ENCODE results near the gene BMERB1. TPM values are rescaled to one million over a fixed set of nuclear protein-coding genes. Genes with fewer than 3 reads are reported as not detected.
"Not testable (repeated sequence)": the region's sequence is repeated elsewhere in the genome, so short reads cannot be mapped to it uniquely, and the experiment has no call there.

Gene BMERB1
- polyA plus RNA-seq, 1 of the 3 experiments (the other 2 are of a cell fraction): 33.9 TPM

GRCh38 chr16:15404792-15405191 is 29.6 kb upstream of the BMERB1 start:
- Histone ChIP-seq H2AFZ (ENCODE audit: low read depth) (no peak overlapping the region), H3K79me2 (ENCODE audit: insufficient read depth) (no peaks in the 10 kb centered on the region), H3K4me3 (ENCODE audit: low read depth in 2 of 2, low read length in 1 of 2) (no peak overlapping the region), H3K9ac (no peak overlapping the region), H3K9me3 (no peaks in the 10 kb centered on the region), H3K27me3 (ENCODE audit: insufficient read depth) (no peaks in the 10 kb centered on the region), H3F3A (replicated peaks; ENCODE audit: insufficient read depth) (no peaks in the 10 kb centered on the region), H3K4me1 (ENCODE audit: control insufficient read depth in 1 of 2, insufficient read depth in 2 of 2, low read depth in 1 of 2, low read length in 1 of 2) (no peaks in the 10 kb centered on the region), H4K20me1 (ENCODE audit: insufficient read depth) (no peaks in the 10 kb centered on the region), H3K27ac (ENCODE audit: low read depth in 2 of 2, low read length in 1 of 2) (no peak overlapping the region), H3K36me3 (replicated peaks in 1 of 2; ENCODE audit: control insufficient read depth in 1 of 2, insufficient read depth in 2 of 2, low read length in 1 of 2) (no peaks in the 10 kb centered on the region), H3K9me2 (no peaks in the 10 kb centered on the region), H3K4me2 (no peak overlapping the region)
- TF ChIP-seq USF2 (IDR thresholded peaks at IDR 0.05; ENCODE audit: borderline replicate concordance, low read depth, low read length) (no peak), CTCF (IDR thresholded peaks at IDR 0.05) (no peak), TCF12 (IDR thresholded peaks at IDR 0.05) (no peak), SIN3A (IDR thresholded peaks at IDR 0.05; ENCODE audit: borderline replicate concordance, low read depth, low read length) (no peak), USF1 (IDR thresholded peaks at IDR 0.05; ENCODE audit: borderline replicate concordance, low read depth) (no peak), GATA2 (CRISPR knock-in tag; IDR thresholded peaks at IDR 0.05) (no peak), POLR2AphosphoS5 (IDR thresholded peaks at IDR 0.05; ENCODE audit: low read depth, low read length) (no peak), TEAD4 (IDR thresholded peaks at IDR 0.05; ENCODE audit: borderline replicate concordance, insufficient read depth) (no peak)
- WGBS (ENCODE audit: low lambda C conversion rate): 82% methylated on average over 4 of the region's 4 CpGs
- no peak for DNase-seq
- CTCF ChIA-PET: interaction anchor here (0.6 kb wide), 1 partner anchor 123 kb away, joined by 3 read pairs; no protein-coding TSS in a partner anchor
- POLR2A ChIA-PET: no interaction called here

- H3K79me2 ChIP-seq (ENCODE audit: insufficient read depth); POLR2A ChIA-PET; DNase-seq; H3K4me2 ChIP-seq; H3K27me3 ChIP-seq (ENCODE audit: insufficient read depth); H3K4me1 ChIP-seq (ENCODE audit: control insufficient read depth in 1 of 2, insufficient read depth in 2 of 2, low read depth in 1 of 2, low read length in 1 of 2); H3K4me3 ChIP-seq (ENCODE audit: low read depth in 2 of 2, low read length in 1 of 2); H3K9me3 ChIP-seq; H3K9me2 ChIP-seq; H3F3A ChIP-seq (replicated peaks; ENCODE audit: insufficient read depth); H2AFZ ChIP-seq (ENCODE audit: low read depth); H3K36me3 ChIP-seq (replicated peaks in 1 of 2; ENCODE audit: control insufficient read depth in 1 of 2, insufficient read depth in 2 of 2, low read length in 1 of 2); H3K9ac ChIP-seq; H3K27ac ChIP-seq (ENCODE audit: low read depth in 2 of 2, low read length in 1 of 2); H4K20me1 ChIP-seq (ENCODE audit: insufficient read depth): not testable (repeated sequence)
- WGBS (ENCODE audit: low lambda C conversion rate): 84% methylated on average over 4 of the region's 4 CpGs
- CTCF ChIA-PET: interaction anchor here (1.8 kb wide), 1 partner anchor 143 kb away, joined by 4 read pairs; no protein-coding TSS in a partner anchor
These were observed 26.6 kb upstream of the BMERB1 start for GRCh38 chr16:15407756-15408155.

GRCh38 chr16:15409476-15409875 is 24.9 kb upstream of the BMERB1 start:
- H3K27ac ChIP-seq (ENCODE audit: low read depth in 2 of 2, low read length in 1 of 2); H3K79me2 ChIP-seq (ENCODE audit: insufficient read depth); H3K36me3 ChIP-seq (replicated peaks in 1 of 2; ENCODE audit: control insufficient read depth in 1 of 2, insufficient read depth in 2 of 2, low read length in 1 of 2); H3F3A ChIP-seq (replicated peaks; ENCODE audit: insufficient read depth); H2AFZ ChIP-seq (ENCODE audit: low read depth); H3K4me1 ChIP-seq (ENCODE audit: control insufficient read depth in 1 of 2, insufficient read depth in 2 of 2, low read depth in 1 of 2, low read length in 1 of 2); H3K4me3 ChIP-seq (ENCODE audit: low read depth in 2 of 2, low read length in 1 of 2); H3K27me3 ChIP-seq (ENCODE audit: insufficient read depth); DNase-seq; POLR2A ChIA-PET; H3K4me2 ChIP-seq; H3K9ac ChIP-seq; H3K9me2 ChIP-seq; H4K20me1 ChIP-seq (ENCODE audit: insufficient read depth); H3K9me3 ChIP-seq: not testable (repeated sequence)
- 95% methylated on average over 6 of the region's 6 CpGs for WGBS (ENCODE audit: low lambda C conversion rate)
- CTCF ChIA-PET: interaction anchor here (1.1 kb wide), 1 partner anchor 141 kb away, joined by 3 read pairs; no protein-coding TSS in a partner anchor
